Measurements from ENCODE around the gene MAP3K9. TPM values are rescaled to one million over a fixed set of nuclear protein-coding genes. Genes with fewer than 3 reads are reported as not detected.

Gene MAP3K9
- total and polyA plus RNA-seq, 2 of the 8 experiments (the other 6 are each of a cell fraction or from before 2014, with no cell fraction given), result 9.8 to 24.7 TPM

GRCh38 chr14:70809225-70810219 lies at the start of gene MAP3K9 (continued):
- TF ChIP-seq TAF7 (optimal IDR thresholded peaks at IDR 0.05; ENCODE audit: borderline replicate concordance, low read depth, low read length) (no peak), MAFK (IDR thresholded peaks at IDR 0.05; ENCODE audit: low read depth, low read length) (no peak), GABPA (IDR thresholded peaks at IDR 0.05; ENCODE audit: borderline replicate concordance, insufficient read depth, low read length) (no peak), KDM5A (IDR thresholded peaks at IDR 0.05; ENCODE audit: low read length) (no peak), KDM4A (IDR thresholded peaks at IDR 0.05; ENCODE audit: low read depth, low read length, severe bottlenecking) (peak; percentile 60), BRCA1 (IDR thresholded peaks at IDR 0.05; ENCODE audit: low read depth, low read length) (no peak), EZH2 (IDR thresholded peaks at IDR 0.05; ENCODE audit: low read depth, low read length, severe bottlenecking) (no peak), TCF12 (IDR thresholded peaks at IDR 0.05; ENCODE audit: low read depth, low read length) (no peak), SIN3A (conservative IDR thresholded peaks at IDR 0.05 in 1 of 2, IDR thresholded peaks at IDR 0.05 in 1 of 2; ENCODE audit: low read depth in 1 of 2, low read length in 2 of 2) (peak in 1 of 2 experiments; percentile 90; a peak in 2 of 4 replicates), RAD21 (IDR thresholded peaks at IDR 0.05 in 1 of 2, conservative IDR thresholded peaks at IDR 0.05 in 1 of 2; ENCODE audit: low read depth in 2 of 2, low read length in 2 of 2) (no peak), TAF1 (IDR thresholded peaks at IDR 0.05; ENCODE audit: low read depth, low read length) (peak; percentile 73), CREB1 (IDR thresholded peaks at IDR 0.05) (peak; percentile 69), SP4 (IDR thresholded peaks at IDR 0.05; ENCODE audit: low read length) (0 out of 2 replicates have a peak, but pooled peaks have one; percentile 49), SIRT6 (IDR thresholded peaks at IDR 0.05; ENCODE audit: low read length) (no peak), SAP30 (IDR thresholded peaks at IDR 0.05; ENCODE audit: insufficient read depth, insufficient replicate concordance, low read length) (no peak), ZNF274 (IDR thresholded peaks at IDR 0.05; ENCODE audit: borderline replicate concordance, extremely low read depth, low read length) (no peak)
- TF ChIP-seq, protein P1, sequence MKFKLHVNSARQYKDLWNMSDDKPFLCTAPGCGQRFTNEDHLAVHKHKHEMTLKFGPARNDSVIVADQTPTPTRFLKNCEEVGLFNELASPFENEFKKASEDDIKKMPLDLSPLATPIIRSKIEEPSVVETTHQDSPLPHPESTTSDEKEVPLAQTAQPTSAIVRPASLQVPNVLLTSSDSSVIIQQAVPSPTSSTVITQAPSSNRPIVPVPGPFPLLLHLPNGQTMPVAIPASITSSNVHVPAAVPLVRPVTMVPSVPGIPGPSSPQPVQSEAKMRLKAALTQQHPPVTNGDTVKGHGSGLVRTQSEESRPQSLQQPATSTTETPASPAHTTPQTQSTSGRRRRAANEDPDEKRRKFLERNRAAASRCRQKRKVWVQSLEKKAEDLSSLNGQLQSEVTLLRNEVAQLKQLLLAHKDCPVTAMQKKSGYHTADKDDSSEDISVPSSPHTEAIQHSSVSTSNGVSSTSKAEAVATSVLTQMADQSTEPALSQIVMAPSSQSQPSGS (IDR thresholded peaks at IDR 0.05; ENCODE audit: low read length), result peak; percentile 68; the same call in 1 of the 2 replicates

Measured in H1 (cell line).